ENCODE results near the gene PICK1.
"Not testable (repeated sequence)": the region's sequence is repeated elsewhere in the genome, so short reads cannot be mapped to it uniquely, and the experiment has no call there.

PICK1 gene

DNA sequence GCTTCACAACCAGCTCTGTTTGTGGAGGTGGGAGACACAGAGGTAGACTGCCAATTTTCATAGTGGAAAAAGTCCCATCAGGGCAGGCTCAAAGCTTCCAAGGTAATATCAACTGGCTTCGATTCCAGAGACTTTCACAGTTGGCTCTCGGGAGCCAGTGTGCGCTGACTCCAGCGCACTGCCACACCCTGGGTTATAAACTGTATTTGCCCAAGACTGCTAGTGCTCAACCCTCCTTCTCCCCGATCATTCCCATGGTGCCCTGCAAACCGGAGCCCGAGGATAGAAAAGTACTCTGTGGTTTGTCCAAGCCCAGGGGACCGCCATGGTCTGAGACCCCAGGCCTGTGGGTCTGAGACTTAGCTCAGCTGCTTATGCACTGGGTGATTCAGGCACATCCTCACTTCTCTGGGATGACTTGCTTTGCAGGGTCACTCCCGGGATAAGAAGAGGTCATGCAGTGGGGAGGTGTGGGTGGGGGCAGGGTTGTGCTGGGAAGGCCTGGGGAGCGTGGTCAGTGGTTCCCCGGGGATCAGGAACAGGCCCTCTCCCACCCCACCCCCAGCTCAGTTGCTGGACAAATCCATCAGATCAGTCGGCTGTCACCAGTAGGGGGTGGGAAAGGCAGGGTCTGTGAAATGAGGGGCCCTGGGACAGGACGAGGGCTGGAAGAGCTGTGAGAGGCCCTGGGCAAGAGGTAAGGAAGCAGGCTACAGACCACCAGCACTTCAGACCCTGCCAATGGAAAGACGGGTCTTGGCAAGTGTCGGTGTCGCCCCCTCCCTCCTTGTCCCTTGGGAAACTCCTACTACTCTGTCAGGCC is 26.7 kb upstream of the PICK1 start:
- no peak for DNase-seq (ENCODE audit: low read depth)

DNA sequence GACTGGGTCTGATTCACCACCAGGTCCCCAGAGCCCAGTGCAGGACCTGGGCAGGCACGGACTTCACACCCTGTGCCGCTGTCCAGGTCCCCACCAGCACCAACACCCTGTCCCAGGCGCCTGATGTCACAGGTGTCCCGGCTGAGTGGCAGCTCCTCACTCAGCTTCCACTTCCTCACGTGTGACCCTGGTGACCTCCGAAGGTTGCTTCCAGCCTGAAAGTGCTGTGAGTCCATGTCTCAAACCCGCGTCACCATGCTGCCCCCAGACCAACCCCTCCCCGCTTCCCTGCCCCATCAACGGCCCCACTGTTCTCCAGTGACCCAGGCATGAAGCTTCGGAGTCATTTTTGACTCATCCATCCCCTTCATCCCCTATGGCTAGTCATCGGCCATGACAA is 25.7 kb upstream of the PICK1 start:
- no peak for DNase-seq (ENCODE audit: low read depth)

DNA sequence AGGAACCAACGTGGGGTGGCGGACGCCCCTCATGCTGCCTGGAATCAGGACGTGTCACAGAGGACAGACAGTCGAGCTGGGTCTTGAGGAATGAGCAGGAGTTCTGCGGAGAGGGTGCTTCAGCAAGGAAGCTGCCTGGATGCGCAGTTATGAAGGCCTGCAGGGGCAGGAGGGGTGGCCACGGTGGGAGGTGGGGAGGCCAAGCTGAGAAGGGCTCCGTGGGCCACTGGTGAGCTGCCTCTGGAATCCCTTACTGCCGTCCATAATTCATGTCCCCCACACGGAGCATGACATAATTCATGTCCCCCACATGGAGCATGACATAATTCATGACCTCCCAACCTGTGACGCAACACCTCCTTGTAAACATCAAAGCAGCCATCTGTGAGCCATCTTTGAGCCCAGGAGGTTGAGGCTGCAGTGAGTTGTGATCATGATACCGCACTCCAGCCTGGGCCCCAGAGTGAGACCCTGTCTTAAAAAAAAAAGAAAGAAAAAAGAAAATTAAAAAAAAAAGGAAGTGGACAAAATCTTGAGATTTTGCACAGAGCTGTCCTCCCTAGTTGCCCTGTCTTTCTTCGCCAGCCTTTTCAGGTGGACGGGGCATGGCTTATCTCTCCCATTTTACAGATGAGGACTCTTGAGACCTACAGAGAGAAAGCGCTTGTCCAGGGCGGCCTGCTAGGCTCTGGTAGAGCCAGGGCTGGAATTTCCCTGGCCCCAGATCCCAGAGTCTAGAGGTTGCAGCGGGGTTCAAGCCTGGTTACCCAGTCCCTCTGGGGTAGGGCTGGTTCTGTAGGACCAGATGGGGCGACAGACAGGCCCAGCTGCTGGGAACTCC is 24.3 kb upstream of the PICK1 start:
- DNase-seq (ENCODE audit: low read depth) = peak; percentile 41

DNA sequence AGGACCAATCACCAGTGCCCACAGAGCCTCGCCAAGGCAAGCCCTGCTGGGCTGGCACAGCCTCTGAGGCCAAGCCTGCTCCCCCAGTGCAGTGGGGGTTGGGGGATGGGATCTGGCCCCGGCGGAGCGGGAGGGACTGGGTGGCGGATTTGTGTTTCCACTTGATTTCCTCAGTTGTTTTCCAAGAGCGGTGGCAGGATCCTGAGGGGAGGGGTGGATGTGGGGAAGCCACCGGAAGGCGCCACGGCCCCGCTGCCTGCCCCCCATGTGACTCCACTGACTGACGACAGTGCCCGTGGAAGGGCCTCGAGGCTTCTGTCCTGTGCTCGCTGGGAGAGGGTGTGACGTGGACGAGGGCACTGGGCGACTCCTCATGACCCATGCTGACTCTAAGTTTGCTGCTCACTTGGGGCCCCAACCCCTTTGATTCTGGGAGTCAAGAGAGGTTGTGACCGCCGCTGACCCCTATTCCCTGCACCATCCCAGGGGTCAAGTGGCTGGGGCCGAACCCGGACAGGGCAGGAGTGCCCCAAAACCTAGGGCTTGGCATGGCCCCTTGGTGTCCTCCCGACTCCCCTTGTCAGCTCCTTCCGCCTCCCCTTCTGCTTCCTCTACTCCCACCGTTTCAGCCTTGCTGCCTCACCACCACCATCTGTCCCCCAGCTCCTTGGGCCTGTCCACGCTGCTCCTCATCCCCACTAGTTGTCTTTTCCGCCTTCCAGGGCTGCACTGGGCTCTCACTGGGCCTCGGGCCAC is 23.5 kb upstream of the PICK1 start:
- no peak for DNase-seq (ENCODE audit: low read depth)

GRCh38 chr22:38034278-38034882 is 22.8 kb upstream of the PICK1 start:
- DNase-seq (ENCODE audit: low read depth) = peak; percentile 77

DNA sequence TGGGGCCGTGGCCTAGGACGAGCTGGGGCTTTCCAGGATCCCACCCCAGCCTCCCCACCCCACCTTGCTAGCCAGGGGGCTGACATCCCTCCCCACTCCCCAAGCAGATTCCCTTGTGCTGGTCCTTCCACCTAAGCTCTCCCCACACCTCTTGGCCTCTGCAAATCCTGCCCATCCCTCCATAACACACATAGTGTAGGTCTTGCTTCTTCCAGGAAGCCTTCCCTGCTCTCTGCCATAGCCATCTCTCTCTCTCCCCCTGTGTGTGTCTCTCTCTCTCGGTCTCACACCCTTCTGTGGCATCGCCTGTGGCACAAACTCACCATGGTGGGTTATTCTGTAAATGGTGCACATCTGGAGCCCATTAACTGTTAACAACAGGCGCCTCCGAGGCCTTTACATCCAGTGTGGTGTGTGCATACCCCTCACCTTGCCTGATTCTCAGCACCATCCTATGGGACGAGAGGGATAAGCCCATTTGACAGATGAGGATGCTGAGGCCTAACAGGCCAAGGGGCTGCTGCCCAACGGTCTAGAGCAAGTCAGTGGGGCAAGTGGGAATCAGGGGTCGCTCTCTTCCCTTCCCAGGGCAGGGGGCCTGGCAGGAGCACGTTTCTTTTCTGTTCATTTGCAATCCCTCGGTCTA is 22.2 kb upstream of the PICK1 start:
- DNase-seq (ENCODE audit: low read depth) = no peak

- DNase-seq (ENCODE audit: low read depth) = no peak
These were observed 21.7 kb upstream of the PICK1 start for GRCh38 chr22:38035530-38035885.

DNA sequence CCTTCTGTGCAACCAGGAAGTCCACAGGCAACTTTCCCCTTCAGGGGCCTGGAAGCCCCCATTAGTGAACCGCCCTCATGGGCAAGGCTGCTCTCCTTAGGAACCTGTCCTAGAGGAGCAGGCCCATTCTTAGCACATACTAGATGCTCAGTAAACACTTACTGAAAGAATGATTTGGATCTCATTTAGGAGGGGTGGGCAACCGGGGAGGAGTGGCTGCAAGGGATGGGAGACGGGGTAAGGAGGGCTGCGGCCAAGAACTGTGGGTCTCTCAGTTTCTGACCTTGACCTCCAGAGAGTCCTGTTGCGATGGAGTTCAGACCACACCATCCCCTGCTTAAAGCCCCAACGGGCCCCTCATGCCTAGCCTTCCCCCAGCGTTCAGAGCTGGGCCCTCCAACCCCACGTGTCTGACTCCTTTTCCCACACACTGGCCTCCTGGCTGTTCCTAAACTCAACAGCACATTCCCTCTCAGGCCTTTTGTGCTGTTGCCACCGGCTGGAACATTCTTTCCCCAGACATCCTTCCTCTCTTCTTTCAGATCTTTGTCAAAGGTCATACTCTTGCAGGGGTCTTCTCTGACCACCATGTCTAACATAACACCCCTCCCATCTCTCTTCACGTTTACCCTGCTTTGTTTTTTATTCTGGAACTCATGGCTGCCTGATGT is 20.7 kb upstream of the PICK1 start:
- no peak for DNase-seq (ENCODE audit: low read depth)

- DNase-seq (ENCODE audit: low read depth) = not testable (repeated sequence)
These were observed 19.6 kb upstream of the PICK1 start for GRCh38 chr22:38037367-38038150.

DNA sequence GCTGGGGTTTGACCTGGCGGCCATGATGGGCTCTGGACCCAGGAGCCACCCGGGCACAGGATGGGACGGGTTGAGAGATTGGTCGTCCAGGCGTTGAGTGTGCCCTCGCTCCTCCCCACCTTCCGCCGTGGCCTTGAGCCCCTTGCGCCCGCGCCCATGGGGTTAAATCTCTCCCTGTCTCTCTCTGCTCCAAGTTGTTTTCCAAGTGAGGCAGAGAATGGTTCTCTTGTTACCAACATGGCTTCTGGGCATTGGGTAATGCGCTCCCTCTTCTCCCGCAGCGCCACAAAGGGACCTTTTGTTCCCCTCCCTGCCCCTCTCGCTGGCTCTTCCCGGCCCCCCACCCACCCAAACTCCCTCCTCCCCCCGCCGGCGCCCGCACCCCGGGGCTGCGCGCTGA is 18.8 kb upstream of the PICK1 start:
- no peak for DNase-seq (ENCODE audit: low read depth)

- no peak for DNase-seq (ENCODE audit: low read depth)
These were observed 18.1 kb upstream of the PICK1 start for GRCh38 chr22:38038890-38039812.

DNA sequence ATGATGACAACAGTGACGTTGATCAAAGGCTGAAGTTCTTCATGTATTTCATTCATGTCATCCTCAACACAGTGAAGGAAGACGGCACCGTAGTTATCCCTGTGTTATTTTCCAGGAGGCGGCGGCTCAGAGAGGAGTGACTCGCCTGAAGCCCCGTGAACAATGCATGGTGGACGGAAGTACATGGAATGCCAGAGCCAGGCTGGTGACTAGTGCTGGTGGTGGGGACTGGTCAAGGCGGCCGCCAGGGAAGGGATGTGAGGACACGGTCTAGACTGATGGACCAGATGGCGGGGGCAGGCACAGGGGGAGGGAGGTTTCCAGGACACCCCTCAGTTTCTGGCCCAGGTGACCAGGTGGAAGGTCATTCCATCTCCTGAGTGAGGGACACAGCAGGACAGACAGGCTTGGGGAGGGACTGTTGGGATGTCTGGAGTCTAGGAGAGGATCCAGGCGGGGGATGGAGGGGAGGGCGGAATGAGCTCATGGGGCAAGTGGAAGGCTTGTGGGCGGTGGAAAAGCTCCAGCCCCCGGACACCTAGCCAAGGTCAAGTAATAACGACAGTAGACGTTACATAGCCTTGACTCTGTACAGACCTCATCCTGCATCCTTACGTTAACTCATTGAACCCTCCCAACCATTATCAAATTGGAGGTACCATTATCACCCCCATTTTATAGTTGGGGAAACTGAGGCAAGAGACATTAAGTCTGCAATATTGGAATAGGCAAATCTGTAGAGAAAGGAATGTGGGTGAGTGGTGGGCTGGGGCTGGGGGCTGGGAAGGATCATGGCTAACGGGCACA is 16.0 kb upstream of the PICK1 start:
- no peak for DNase-seq (ENCODE audit: low read depth)

- no peak for DNase-seq (ENCODE audit: low read depth)
These were observed 15.3 kb upstream of the PICK1 start for GRCh38 chr22:38041760-38042487.

GRCh38 chr22:38042488-38042790 is 14.8 kb upstream of the PICK1 start:
- no peak for DNase-seq (ENCODE audit: low read depth)

DNA sequence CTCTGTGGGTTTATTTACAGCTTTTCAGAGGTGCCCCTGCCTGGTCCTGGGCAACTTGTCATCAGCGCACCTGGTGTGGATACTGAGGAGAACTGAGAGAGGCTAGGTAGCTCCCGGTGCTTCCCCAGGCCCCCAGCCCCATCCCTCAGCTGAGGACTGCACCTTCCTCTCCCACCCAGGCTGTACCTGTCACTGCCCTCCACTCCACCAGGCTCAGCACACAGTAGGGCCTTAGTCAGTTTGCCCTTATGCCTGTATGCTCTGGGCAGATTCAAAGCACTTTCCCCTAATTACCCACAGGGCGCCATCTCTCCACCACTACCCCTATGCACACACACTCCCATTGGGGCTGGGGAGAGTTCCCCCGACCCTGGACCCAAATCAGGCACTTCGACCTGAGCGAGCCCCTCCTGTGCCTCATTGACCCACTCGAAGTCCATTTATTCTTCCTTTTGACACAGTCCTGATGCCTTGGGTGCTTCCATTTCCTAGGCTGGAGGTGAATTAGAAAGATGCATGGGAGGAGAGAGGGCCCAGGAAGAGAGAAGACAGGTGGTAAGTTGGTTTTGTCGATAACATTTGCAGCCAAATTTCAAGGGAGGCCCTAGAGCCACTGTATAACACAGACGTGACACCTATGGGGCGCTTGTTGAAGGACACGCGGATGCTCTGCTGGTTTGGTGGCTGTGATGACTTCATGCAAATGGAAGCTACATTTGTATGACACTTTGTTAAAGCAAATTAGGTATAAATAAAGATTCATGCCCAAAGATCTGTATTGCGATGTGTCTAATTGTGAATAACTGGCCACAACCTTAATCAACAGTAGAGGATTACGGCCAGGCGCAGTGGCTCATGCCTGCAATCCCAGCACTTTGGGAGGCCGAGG is 13.8 kb upstream of the PICK1 start:
- DNase-seq (ENCODE audit: low read depth) = no peak

GRCh38 chr22:38046070-38046748 is 11.0 kb upstream of the PICK1 start:
- no peak for DNase-seq (ENCODE audit: low read depth)
